CD4-positive, alpha-beta memory T cell (primary cell): ENCODE measurements around the gene SLC24A4. TPM values are rescaled to one million over a fixed set of nuclear protein-coding genes. Genes with fewer than 3 reads are reported as not detected.

Source experiments
- CTCF ChIA-PET: fragments of 350-600 bp; sonication (Branson Sonifier 250); formaldehyde crosslinking; loops from one replicate; lab custom pipeline; 2021; ENCODE audit warnings: inconsistent platforms; ENCODE audit not compliant: partially characterized antibody; lab: Charles Lee
- POLR2A ChIA-PET: fragments of 350-600 bp; sonication (Branson Sonifier 250); formaldehyde crosslinking; loops from one replicate; lab custom pipeline; 2021; ENCODE audit not compliant: partially characterized antibody; lab: Charles Lee
- DNase-seq, 5 donors: peaks; one replicate each; pipeline versions ENCODE4 v3.0.0 to v3.0.0-alpha.2; 2020 to 2022; ENCODE audit warnings: mixed read lengths in 1 of 5
- H3K27ac ChIP-seq: one replicate; pipeline ENCODE4 v1.7.0; 2013; ENCODE audit warnings: low read depth, low read length
- H3K27me3 ChIP-seq: 2 replicates; pipeline ENCODE4 v1.7.0; 2013; ENCODE audit warnings: mild to moderate bottlenecking, low read length, moderate library complexity; ENCODE audit not compliant: insufficient read depth
- H3K36me3 ChIP-seq: 2 replicates; pipeline ENCODE4 v1.7.0; 2013; ENCODE audit warnings: mild to moderate bottlenecking, low read length, moderate library complexity; ENCODE audit not compliant: insufficient read depth
- H3K4me1 ChIP-seq: 2 replicates; pipeline ENCODE4 v1.7.0; 2013; ENCODE audit warnings: mild to moderate bottlenecking, low read length, moderate library complexity; ENCODE audit not compliant: insufficient read depth
- H3K4me3 ChIP-seq, 2 donors: one replicate each; pipeline ENCODE4 v1.7.0; 2013; ENCODE audit warnings: low read length in 2 of 2, mild to moderate bottlenecking in 1 of 2
- H3K9me3 ChIP-seq, 2 donors: one replicate each; pipeline ENCODE4 v1.7.0; 2013; ENCODE audit warnings: low read length in 2 of 2, control low read depth in 1 of 2; ENCODE audit not compliant: control insufficient read depth in 1 of 2
- H3K27ac Mint-ChIP-seq, 7 donors: one replicate each; pipeline ENCODE4 v1.8.0; 2020 to 2021; ENCODE audit warnings: mixed read lengths in 7 of 7, mild to moderate bottlenecking in 6 of 7, inconsistent platforms in 3 of 7, moderate library complexity in 3 of 7
- H3K27me3 Mint-ChIP-seq, 2 donors: one replicate each; pipeline ENCODE4 v1.8.0; 2020 to 2021; ENCODE audit warnings: mixed read lengths in 2 of 2
- H3K36me3 Mint-ChIP-seq, 2 donors: one replicate each; pipeline ENCODE4 v1.8.0; 2020 to 2021; ENCODE audit warnings: mixed read lengths in 2 of 2, inconsistent platforms in 1 of 2, mild to moderate bottlenecking in 1 of 2
- H3K4me1 Mint-ChIP-seq, 4 donors: one replicate each; pipeline ENCODE4 v1.8.0; 2020 to 2021; ENCODE audit warnings: mixed read lengths in 4 of 4, mild to moderate bottlenecking in 1 of 4
- H3K4me3 Mint-ChIP-seq, 8 donors: one replicate each; pipeline ENCODE4 v1.8.0; 2020 to 2021; ENCODE audit warnings: mixed read lengths in 8 of 8, mild to moderate bottlenecking in 7 of 8, moderate library complexity in 6 of 8, inconsistent platforms in 3 of 8
- H3K9me3 Mint-ChIP-seq, 8 donors: one replicate each; pipeline ENCODE4 v1.8.0; 2020 to 2021; ENCODE audit warnings: mixed read lengths in 8 of 8, mild to moderate bottlenecking in 5 of 8, inconsistent platforms in 3 of 8, moderate library complexity in 1 of 8
- intact Hi-C: fragments of 100-400 bp; cut with micrococcal nuclease; formaldehyde crosslinking; loops from one replicate; pipeline ENCODE4 v1.15.1; 2023
- polyA plus RNA-seq, 2 donors: library from polyadenylated mRNA; unstranded; fragments of 300-500 nt; fragmentation: Illumina TruSeq; gene quantifications; one replicate each; pipeline ENCODE4 v1.2.3, GENCODE V29; 2021
- total RNA-seq, 2 experiments: library from RNA; stranded (reverse); gene quantifications; one replicate each; pipeline ENCODE4 v1.2.3, GENCODE V29; 2021

SLC24A4 gene
- total and polyA plus RNA-seq, 4 experiments from 2014 or later: not detected

- Histone ChIP-seq H3K27ac (no peak overlapping the region), H3K4me3 (no peak overlapping the region), H3K27me3 (no peaks in the 10 kb centered on the region), H3K36me3 (no peaks in the 10 kb centered on the region), H3K4me1 (peaks cover 6% of the 10 kb centered on the region), H3K9me3 (no peaks in the 10 kb centered on the region)
- Mint-ChIP-seq H3K4me3 (no peak overlapping the region), H3K4me1 (peaks cover 0 to 2% (median 0%) of the 10 kb centered on the region in 4 donors), H3K27me3 (peaks cover 3 to 5% of the 10 kb centered on the region in 2 donors), H3K27ac (no peak overlapping the region), H3K36me3 (no peaks in the 10 kb centered on the region), H3K9me3 (peaks cover 0 to 2% (median 0%) of the 10 kb centered on the region in 8 donors)
- ChIA-PET CTCF (no interaction called here), POLR2A (no interaction called here)
- DNase-seq: no peak
- intact Hi-C loops: no loop called here
Observed at GRCh38 chr14:92501891-92502351, 179.0 kb downstream of the SLC24A4 start.

GRCh38 chr14:92502541-92503286 is 179.7 kb downstream of the SLC24A4 start:
- intact Hi-C loops: no loop called here
- no peak overlapping the region for H3K4me3 ChIP-seq
- H3K36me3 ChIP-seq: no peaks in the 10 kb centered on the region
- H3K4me1 ChIP-seq: peaks cover 13% of the 10 kb centered on the region
- Mint-ChIP-seq H3K27ac (no peak overlapping the region), H3K36me3 (no peaks in the 10 kb centered on the region), H3K4me3 (no peak overlapping the region), H3K9me3 (peaks cover 0 to 2% (median 0%) of the 10 kb centered on the region in 8 donors), H3K4me1 (peaks cover 3 to 6% (median 5%) of the 10 kb centered on the region in 4 donors), H3K27me3 (peaks cover 3 to 5% of the 10 kb centered on the region in 2 donors)
- POLR2A ChIA-PET: no interaction called here
- no peak overlapping the region for H3K27ac ChIP-seq
- H3K27me3 ChIP-seq: no peaks in the 10 kb centered on the region
- no peak for DNase-seq
- H3K9me3 ChIP-seq: no peaks in the 10 kb centered on the region
- CTCF ChIA-PET: no interaction called here

- H3K36me3 ChIP-seq: no peaks in the 10 kb centered on the region
- no peak overlapping the region for H3K27ac ChIP-seq
- H3K36me3 Mint-ChIP-seq: no peaks in the 10 kb centered on the region
- intact Hi-C loops: no loop called here
- H3K4me1 ChIP-seq: peaks cover 13% of the 10 kb centered on the region
- H3K27me3 Mint-ChIP-seq: peaks cover 3 to 5% of the 10 kb centered on the region in 2 donors
- H3K4me1 Mint-ChIP-seq: peaks cover 3 to 6% (median 5%) of the 10 kb centered on the region in 4 donors
- peak overlapping the region in 1 of 7 donors; percentile 34 for H3K27ac Mint-ChIP-seq
- H3K9me3 Mint-ChIP-seq: peaks cover 0 to 2% (median 0%) of the 10 kb centered on the region in 8 donors
- CTCF ChIA-PET: interaction anchor here (0.6 to 1.0 kb wide), 2 partner anchors 10 to 20 kb away, joined by 3 read pairs; no protein-coding TSS in a partner anchor
- H3K9me3 ChIP-seq: no peaks in the 10 kb centered on the region
- no peak for DNase-seq
- no peaks in the 10 kb centered on the region for H3K27me3 ChIP-seq
- POLR2A ChIA-PET: no interaction called here
- H3K4me3 ChIP-seq: no peak overlapping the region
- no peak overlapping the region for H3K4me3 Mint-ChIP-seq
Observed at GRCh38 chr14:92503756-92504491, 181.0 kb downstream of the SLC24A4 start.

GRCh38 chr14:92505826-92506225 is 182.9 kb downstream of the SLC24A4 start:
- no peaks in the 10 kb centered on the region for H3K36me3 ChIP-seq
- no peak overlapping the region for H3K27ac Mint-ChIP-seq
- no peak overlapping the region for H3K4me3 ChIP-seq
- H3K4me1 ChIP-seq: peaks cover 13% of the 10 kb centered on the region
- H3K9me3 Mint-ChIP-seq: no peaks in the 10 kb centered on the region
- no peaks in the 10 kb centered on the region for H3K9me3 ChIP-seq
- H3K4me1 Mint-ChIP-seq: peaks cover 3 to 6% (median 5%) of the 10 kb centered on the region in 4 donors
- CTCF ChIA-PET: interaction anchor here (0.9 kb wide), 1 partner anchor 147 kb away, joined by 3 read pairs; no protein-coding TSS in a partner anchor
- H3K27ac ChIP-seq: no peak overlapping the region
- no peak for DNase-seq
- peaks cover 3 to 5% of the 10 kb centered on the region in 2 donors for H3K27me3 Mint-ChIP-seq
- intact Hi-C loops: no loop called here
- no peak overlapping the region for H3K4me3 Mint-ChIP-seq
- POLR2A ChIA-PET: no interaction called here
- H3K27me3 ChIP-seq: no peaks in the 10 kb centered on the region
- no peaks in the 10 kb centered on the region for H3K36me3 Mint-ChIP-seq

- POLR2A ChIA-PET: no interaction called here
- peaks cover 13% of the 10 kb centered on the region for H3K4me1 ChIP-seq
- H3K4me3 Mint-ChIP-seq: no peak overlapping the region
Observed at GRCh38 chr14:92506231-92506630, 183.3 kb downstream of the SLC24A4 start.

GRCh38 chr14:92507174-92507768 is 184.3 kb downstream of the SLC24A4 start:
- H3K27ac ChIP-seq: no peak overlapping the region

More at GRCh38 chr14:92506231-92506630, 183.3 kb downstream of the SLC24A4 start:
- intact Hi-C loops: no loop called here
- Histone ChIP-seq H3K9me3 (no peaks in the 10 kb centered on the region), H3K4me3 (no peak overlapping the region), H3K36me3 (no peaks in the 10 kb centered on the region), H3K27me3 (no peaks in the 10 kb centered on the region), H3K27ac (no peak overlapping the region)
- H3K36me3 Mint-ChIP-seq: no peaks in the 10 kb centered on the region
- CTCF ChIA-PET: interaction anchor here (0.9 kb wide), 1 partner anchor 147 kb away, joined by 3 read pairs; no protein-coding TSS in a partner anchor
- H3K27ac Mint-ChIP-seq: no peak overlapping the region
- peaks cover 3 to 5% of the 10 kb centered on the region in 2 donors for H3K27me3 Mint-ChIP-seq
- H3K4me1 Mint-ChIP-seq: peaks cover 3 to 6% (median 5%) of the 10 kb centered on the region in 4 donors
- no peaks in the 10 kb centered on the region for H3K9me3 Mint-ChIP-seq
- no peak for DNase-seq

More at GRCh38 chr14:92507174-92507768, 184.3 kb downstream of the SLC24A4 start:
- Mint-ChIP-seq H3K9me3 (no peaks in the 10 kb centered on the region), H3K27ac (peak overlapping the region in 1 of 7 donors; percentile 52), H3K4me1 (peaks cover 4 to 8% (median 6%) of the 10 kb centered on the region in 4 donors), H3K4me3 (peak overlapping the region in 1 of 8 donors; percentile 7), H3K27me3 (peaks cover 4 to 5% of the 10 kb centered on the region in 2 donors), H3K36me3 (no peaks in the 10 kb centered on the region)
- intact Hi-C loops: no loop called here
- Histone ChIP-seq H3K36me3 (no peaks in the 10 kb centered on the region), H3K4me3 (no peak overlapping the region), H3K9me3 (no peaks in the 10 kb centered on the region), H3K27me3 (no peaks in the 10 kb centered on the region), H3K4me1 (peaks cover 13% of the 10 kb centered on the region)
- no peak for DNase-seq
- ChIA-PET CTCF (no interaction called here), POLR2A (no interaction called here)
